Ovary (tissue), 3 donors: ENCODE data around the gene PPP4R3B.

Source experiments
- CTCF ChIP-seq, 3 donors: fragments of 450-650 bp in 2 of 3; fragments of 200-600 bp in 1 of 3; IDR thresholded peaks; one replicate each; pipeline versions ENCODE4 v1.5.1 to v1.8.0; 2016 to 2022; ENCODE audit warnings: antibody characterized with exemption in 3 of 3, mild to moderate bottlenecking in 1 of 3
- EP300 ChIP-seq: sonication (generic); formaldehyde crosslinking; IDR thresholded peaks from one replicate; pipeline ENCODE4 v1.6.1; 2017; ENCODE audit warnings: antibody characterized with exemption
- donor health status: DM: no; HTN: no; CAD: no.

DNA sequence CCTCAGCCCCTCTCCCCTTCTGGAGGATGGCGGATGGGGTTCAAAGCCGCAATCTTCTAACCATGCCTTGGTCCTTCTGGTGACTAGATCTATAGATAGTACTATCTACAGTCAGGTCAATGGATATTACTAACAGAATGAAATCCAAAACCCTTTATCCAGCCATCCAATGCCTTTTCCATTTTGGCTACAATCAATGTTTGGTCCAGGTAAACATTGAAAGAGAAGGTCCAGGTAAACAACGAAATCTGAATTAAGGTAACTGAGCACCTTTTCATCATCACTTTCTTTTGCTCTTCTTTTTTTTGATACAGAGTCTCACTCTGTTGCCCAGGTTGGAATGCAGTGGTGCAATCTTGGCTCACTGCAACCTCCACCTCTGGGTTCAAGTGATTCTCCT is 9.7 kb downstream of the PPP4R3B start:
- TF ChIP-seq CTCF (IDR thresholded peaks at IDR 0.05) (no peak), EP300 (no peak)
